Astrocyte (in vitro differentiated cells and primary cell): Measurements from ENCODE around the gene LAMA5. TPM values are rescaled to one million over a fixed set of nuclear protein-coding genes. Genes with fewer than 3 reads are reported as not detected.

Experiments
- DNase-seq: peaks from one replicate; pipeline ENCODE4 v3.0.0-alpha.2; 2010; ENCODE audit warnings: low read depth
- FAIRE-seq: peaks from 2 replicates; lab custom pipeline; 2011; peaks lifted over from hg19 to GRCh38; lab: Jason Lieb, UNC
- H2AFZ ChIP-seq: 2 replicates; pipeline ENCODE4 v1.6.0; 2012; ENCODE audit warnings: low read depth, low read length, inconsistent platforms
- H3K27ac ChIP-seq: 2 replicates; pipeline ENCODE4 v1.5.1; 2011; ENCODE audit warnings: low read depth, low read length, inconsistent platforms
- H3K27me3 ChIP-seq: 2 replicates; pipeline ENCODE4 v1.6.0; 2011; ENCODE audit warnings: low read length, inconsistent platforms; ENCODE audit not compliant: insufficient read depth
- H3K36me3 ChIP-seq: 2 replicates; pipeline ENCODE4 v1.5.1; 2011; ENCODE audit warnings: low read length, inconsistent platforms; ENCODE audit not compliant: insufficient read depth
- H3K4me1 ChIP-seq: 2 replicates; pipeline ENCODE4 v1.5.1; 2011; ENCODE audit warnings: low read length, inconsistent platforms; ENCODE audit not compliant: insufficient read depth
- H3K4me2 ChIP-seq: 2 replicates; pipeline ENCODE4 v1.6.0; 2012; ENCODE audit warnings: low read length, inconsistent platforms
- H3K4me3 ChIP-seq: 2 replicates; pipeline ENCODE4 v1.5.1; 2011; ENCODE audit warnings: low read depth, mild to moderate bottlenecking, low read length, inconsistent platforms; ENCODE audit not compliant: insufficient read depth
- H3K79me2 ChIP-seq: 2 replicates; pipeline ENCODE4 v1.6.0; 2012; ENCODE audit warnings: mild to moderate bottlenecking, low read length, inconsistent platforms; ENCODE audit not compliant: insufficient read depth
- H3K9ac ChIP-seq: 2 replicates; pipeline ENCODE4 v1.6.0; 2012; ENCODE audit warnings: mild to moderate bottlenecking, low read length, inconsistent platforms
- H3K9me3 ChIP-seq: 2 replicates; pipeline ENCODE4 v1.5.1; 2012; ENCODE audit warnings: low read depth, mild to moderate bottlenecking, low read length, inconsistent platforms; ENCODE audit not compliant: insufficient read depth
- H4K20me1 ChIP-seq: 2 replicates; pipeline ENCODE4 v1.6.0; 2012; ENCODE audit warnings: low read length, inconsistent platforms; ENCODE audit not compliant: insufficient read depth
- H3K27ac Mint-ChIP-seq: one replicate; pipeline ENCODE4 v1.8.0; 2021; ENCODE audit warnings: mild to moderate bottlenecking, mixed read lengths; ENCODE audit not compliant: unreplicated experiment
- H3K27me3 Mint-ChIP-seq: one replicate; pipeline ENCODE4 v1.8.0; 2021; ENCODE audit warnings: low read depth, mixed read lengths; ENCODE audit not compliant: unreplicated experiment
- H3K36me3 Mint-ChIP-seq: one replicate; pipeline ENCODE4 v1.8.0; 2021; ENCODE audit warnings: low read depth, mixed read lengths; ENCODE audit not compliant: unreplicated experiment
- H3K4me1 Mint-ChIP-seq: one replicate; pipeline ENCODE4 v1.8.0; 2021; ENCODE audit warnings: low read depth, mixed read lengths; ENCODE audit not compliant: unreplicated experiment
- H3K4me3 Mint-ChIP-seq: one replicate; pipeline ENCODE4 v1.8.0; 2021; ENCODE audit warnings: mild to moderate bottlenecking, moderate library complexity, mixed read lengths; ENCODE audit not compliant: unreplicated experiment
- H3K9me3 Mint-ChIP-seq: one replicate; pipeline ENCODE4 v1.8.0; 2021; ENCODE audit warnings: mild to moderate bottlenecking, mixed read lengths; ENCODE audit not compliant: unreplicated experiment
- EZH2 ChIP-seq: IDR thresholded peaks from 2 replicates; pipeline ENCODE4 v1.6.1; 2012; ENCODE audit warnings: mild to moderate bottlenecking, low read length, inconsistent platforms; ENCODE audit not compliant: insufficient read depth
- total RNA-seq: library from RNA; stranded (reverse); gene quantifications from 2 replicates; pipeline ENCODE4 v1.2.1, GENCODE V29; 2021
- TF ChIP-seq, protein P1 (sequence below): IDR thresholded peaks from 2 replicates; pipeline ENCODE4 v1.5.1; 2011; ENCODE audit warnings: low read depth, mild to moderate bottlenecking, inconsistent platforms, low read length, moderate library complexity; ENCODE audit not compliant: insufficient read depth

The LAMA5 gene
- total RNA-seq, 1 donor from 2014 or later, result 350 TPM

GRCh38 chr20:62274332-62274950 is 92.7 kb downstream of the LAMA5 start:
- Mint-ChIP-seq H3K27me3 (no peaks in the 10 kb centered on the region), H3K4me3 (no peak overlapping the region), H3K4me1 (no peaks in the 10 kb centered on the region), H3K9me3 (no peaks in the 10 kb centered on the region), H3K36me3 (peaks cover 24% of the 10 kb centered on the region), H3K27ac (no peak overlapping the region)
- Histone ChIP-seq H3K4me2 (no peak overlapping the region), H3K4me1 (no peaks in the 10 kb centered on the region), H2AFZ (no peak overlapping the region), H3K27me3 (no peaks in the 10 kb centered on the region), H3K9me3 (no peaks in the 10 kb centered on the region), H3K9ac (no peak overlapping the region), H4K20me1 (peaks cover 49% of the 10 kb centered on the region), H3K79me2 (no peaks in the 10 kb centered on the region), H3K27ac (no peak overlapping the region), H3K36me3 (no peaks in the 10 kb centered on the region), H3K4me3 (no peak overlapping the region)
- FAIRE-seq (no peak), DNase-seq (no peak)
- TF ChIP-seq, protein P1, sequence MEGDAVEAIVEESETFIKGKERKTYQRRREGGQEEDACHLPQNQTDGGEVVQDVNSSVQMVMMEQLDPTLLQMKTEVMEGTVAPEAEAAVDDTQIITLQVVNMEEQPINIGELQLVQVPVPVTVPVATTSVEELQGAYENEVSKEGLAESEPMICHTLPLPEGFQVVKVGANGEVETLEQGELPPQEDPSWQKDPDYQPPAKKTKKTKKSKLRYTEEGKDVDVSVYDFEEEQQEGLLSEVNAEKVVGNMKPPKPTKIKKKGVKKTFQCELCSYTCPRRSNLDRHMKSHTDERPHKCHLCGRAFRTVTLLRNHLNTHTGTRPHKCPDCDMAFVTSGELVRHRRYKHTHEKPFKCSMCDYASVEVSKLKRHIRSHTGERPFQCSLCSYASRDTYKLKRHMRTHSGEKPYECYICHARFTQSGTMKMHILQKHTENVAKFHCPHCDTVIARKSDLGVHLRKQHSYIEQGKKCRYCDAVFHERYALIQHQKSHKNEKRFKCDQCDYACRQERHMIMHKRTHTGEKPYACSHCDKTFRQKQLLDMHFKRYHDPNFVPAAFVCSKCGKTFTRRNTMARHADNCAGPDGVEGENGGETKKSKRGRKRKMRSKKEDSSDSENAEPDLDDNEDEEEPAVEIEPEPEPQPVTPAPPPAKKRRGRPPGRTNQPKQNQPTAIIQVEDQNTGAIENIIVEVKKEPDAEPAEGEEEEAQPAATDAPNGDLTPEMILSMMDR, result no peak
- no peak for TF ChIP-seq EZH2

- no peaks in the 10 kb centered on the region for H3K9me3 ChIP-seq
- H3K4me3 ChIP-seq, result no peak overlapping the region
- no peak overlapping the region for H3K27ac Mint-ChIP-seq
- no peak overlapping the region for H3K27ac ChIP-seq
- no peak overlapping the region for H2AFZ ChIP-seq
- H3K4me1 Mint-ChIP-seq, result no peaks in the 10 kb centered on the region
- peaks cover 22% of the 10 kb centered on the region for H3K36me3 Mint-ChIP-seq
- no peaks in the 10 kb centered on the region for H3K9me3 Mint-ChIP-seq
- H3K36me3 ChIP-seq, result no peaks in the 10 kb centered on the region
- FAIRE-seq (no peak), DNase-seq (no peak)
- no peaks in the 10 kb centered on the region for H3K4me1 ChIP-seq
- H3K9ac ChIP-seq, result no peak overlapping the region
- H3K79me2 ChIP-seq, result no peaks in the 10 kb centered on the region
- peaks cover 50% of the 10 kb centered on the region for H4K20me1 ChIP-seq
- no peak overlapping the region for H3K4me3 Mint-ChIP-seq
- H3K27me3 ChIP-seq, result no peaks in the 10 kb centered on the region
- TF ChIP-seq, protein P1, result no peak
- TF ChIP-seq EZH2, result no peak
- no peak overlapping the region for H3K4me2 ChIP-seq
- no peaks in the 10 kb centered on the region for H3K27me3 Mint-ChIP-seq
Measured at GRCh38 chr20:62273416-62273815, 93.7 kb downstream of the LAMA5 start.

DNA sequence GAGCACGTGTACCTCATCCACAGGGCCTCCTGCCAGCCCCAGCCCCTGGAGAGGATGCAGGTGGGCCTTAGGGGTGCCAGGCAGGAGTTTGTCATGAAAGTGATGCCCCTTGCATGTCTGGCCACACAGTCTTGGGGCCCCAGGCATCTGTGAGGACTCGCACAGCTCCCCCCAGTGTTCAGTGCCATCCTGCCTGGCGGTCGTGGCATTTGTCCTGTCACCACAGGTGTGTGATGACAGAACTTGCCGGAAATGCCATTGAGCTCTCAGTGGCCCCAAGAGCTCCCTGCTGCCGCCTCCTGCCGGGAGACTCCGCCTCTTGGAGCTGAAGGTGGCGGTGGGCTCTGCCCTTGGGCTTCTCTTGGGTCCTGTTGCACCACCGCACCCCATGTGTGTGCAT is 94.9 kb downstream of the LAMA5 start:
- no peak overlapping the region for H2AFZ ChIP-seq
- TF ChIP-seq, protein P1, result no peak
- TF ChIP-seq EZH2, result no peak
- H3K4me3 ChIP-seq, result no peak overlapping the region
- FAIRE-seq (no peak), DNase-seq (no peak)
- peaks cover 47% of the 10 kb centered on the region for H4K20me1 ChIP-seq
- H3K27ac Mint-ChIP-seq, result no peak overlapping the region
- no peaks in the 10 kb centered on the region for H3K79me2 ChIP-seq
- H3K4me1 ChIP-seq, result no peaks in the 10 kb centered on the region
- H3K27me3 ChIP-seq, result no peaks in the 10 kb centered on the region
- H3K4me2 ChIP-seq, result no peak overlapping the region
- peaks cover 22% of the 10 kb centered on the region for H3K36me3 Mint-ChIP-seq
- H3K36me3 ChIP-seq, result no peaks in the 10 kb centered on the region
- no peaks in the 10 kb centered on the region for H3K9me3 ChIP-seq
- H3K9me3 Mint-ChIP-seq, result no peaks in the 10 kb centered on the region
- no peaks in the 10 kb centered on the region for H3K4me1 Mint-ChIP-seq
- H3K27ac ChIP-seq, result no peak overlapping the region
- H3K9ac ChIP-seq, result no peak overlapping the region
- no peaks in the 10 kb centered on the region for H3K27me3 Mint-ChIP-seq
- H3K4me3 Mint-ChIP-seq, result no peak overlapping the region
